ENCODE results near the gene GUCA2A.
A peak's percentile ranks its signal among the peaks of the same experiment; 100 is the strongest.

Gene GUCA2A

DNA sequence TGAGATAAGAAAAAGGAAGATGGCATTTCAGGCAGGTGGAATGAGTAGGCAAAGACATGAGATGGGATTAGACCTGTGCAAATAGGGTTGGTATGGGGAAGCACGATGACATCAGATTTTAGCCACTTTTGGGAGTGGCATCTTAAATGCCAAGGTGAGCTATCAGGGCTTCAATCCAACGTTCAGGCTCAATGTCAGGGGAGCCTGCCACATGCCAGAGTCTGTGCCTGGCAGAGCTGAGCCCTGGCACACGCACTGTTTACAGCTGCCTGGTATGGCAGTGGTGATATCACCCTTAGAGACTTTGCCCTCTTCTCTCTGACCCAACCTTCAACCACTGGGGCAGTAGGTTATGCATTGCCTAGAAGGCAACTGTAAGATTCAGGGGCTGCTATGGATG, 12.4 kb downstream of the GUCA2A start:
- no peaks in the 10 kb centered on the region for H3K36me3 ChIP-seq (replicated peaks in 1 of 2; ENCODE audit: control insufficient read depth in 2 of 2, insufficient read depth in 2 of 2, low read length in 2 of 2)
- H3K4ac ChIP-seq (ENCODE audit: low read length) = no peak overlapping the region
- H3K27ac ChIP-seq (replicated peaks; ENCODE audit: low read length) = no peak overlapping the region
- no peak overlapping the region for H3K14ac ChIP-seq (ENCODE audit: low read length)
- no peak overlapping the region for H2BK5ac ChIP-seq (ENCODE audit: low read length)
- DNase-seq (ENCODE audit: low spot score) = no peak
- H2AK5ac ChIP-seq (ENCODE audit: low read depth, low read length) = no peak overlapping the region
- H2BK15ac ChIP-seq (ENCODE audit: low read length) = no peak overlapping the region
- no peak overlapping the region for H4K8ac ChIP-seq (ENCODE audit: low read depth, low read length)
- peaks cover 0 to 15% (median 0%) of the 10 kb centered on the region in 3 experiments for H3K27me3 ChIP-seq (ENCODE audit: control insufficient read depth in 3 of 3, insufficient read depth in 3 of 3, low read depth in 1 of 3, low read length in 3 of 3)
- H3K4me2 ChIP-seq (ENCODE audit: insufficient read depth, low read length, poor library complexity, severe bottlenecking) = no peak overlapping the region
- H3K9ac ChIP-seq (ENCODE audit: low read depth, low read length, poor library complexity) = no peak overlapping the region
- no peak overlapping the region for H2AFZ ChIP-seq (ENCODE audit: low read length)
- no CpG with 5 or more reads among the region's 3 CpGs for WGBS, 2 donors (ENCODE audit: extremely low coverage in 2 of 2, insufficient read length in 2 of 2, insufficient replicate concordance in 1 of 2)
- H3K18ac ChIP-seq (ENCODE audit: low read length) = no peak overlapping the region
- no peaks in the 10 kb centered on the region for H3K9me3 ChIP-seq (replicated peaks in 1 of 2; ENCODE audit: control insufficient read depth in 2 of 2, insufficient read depth in 1 of 2, low read depth in 1 of 2, low read length in 2 of 2)
- H3K4me1 ChIP-seq (ENCODE audit: control insufficient read depth in 2 of 2, insufficient read depth in 1 of 2, low read depth in 1 of 2, low read length in 2 of 2) = no peaks in the 10 kb centered on the region
- no peak overlapping the region for H3K23ac ChIP-seq (ENCODE audit: low read depth, low read length, poor library complexity)
- H3K4me3 ChIP-seq (ENCODE audit: low read length in 2 of 2) = no peak overlapping the region
- no peak overlapping the region for H4K91ac ChIP-seq (ENCODE audit: low read depth, low read length, poor library complexity)
- no peaks in the 10 kb centered on the region for H3K79me1 ChIP-seq (ENCODE audit: low read depth, low read length)
- no peak overlapping the region for H2BK120ac ChIP-seq (ENCODE audit: low read depth, low read length)
- H2BK12ac ChIP-seq (ENCODE audit: low read length) = no peak overlapping the region

DNA sequence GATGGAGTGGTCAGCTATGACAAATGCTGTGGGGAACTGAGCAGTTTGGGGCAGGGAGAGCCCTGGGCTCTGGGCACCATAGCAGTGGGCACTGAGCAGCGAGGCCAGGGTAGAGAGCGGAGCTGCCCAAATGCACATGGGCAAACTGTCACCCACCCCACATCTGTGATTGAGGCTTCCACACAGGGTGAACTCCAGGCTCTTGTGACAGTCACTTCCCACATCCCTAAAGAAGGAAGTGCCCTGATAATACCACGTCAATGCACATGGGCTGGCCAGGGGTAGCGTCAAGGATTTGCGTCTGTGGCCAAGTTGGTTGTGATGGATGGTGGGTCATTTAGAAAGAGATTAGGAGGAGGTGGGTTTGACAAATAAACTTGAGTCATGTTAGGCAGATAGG, 13.9 kb downstream of the GUCA2A start:
- Histone ChIP-seq H3K23ac (ENCODE audit: low read depth, low read length, poor library complexity) (no peak overlapping the region), H3K14ac (ENCODE audit: low read length) (no peak overlapping the region), H4K8ac (ENCODE audit: low read depth, low read length) (no peak overlapping the region), H2AFZ (ENCODE audit: low read length) (no peak overlapping the region), H3K4me1 (ENCODE audit: control insufficient read depth in 2 of 2, insufficient read depth in 1 of 2, low read depth in 1 of 2, low read length in 2 of 2) (no peaks in the 10 kb centered on the region), H3K4me3 (ENCODE audit: low read length in 2 of 2) (peak overlapping the region in 1 of 2 donors; percentile 27), H3K36me3 (replicated peaks in 1 of 2; ENCODE audit: control insufficient read depth in 2 of 2, insufficient read depth in 2 of 2, low read length in 2 of 2) (no peaks in the 10 kb centered on the region), H3K27me3 (ENCODE audit: control insufficient read depth in 3 of 3, insufficient read depth in 3 of 3, low read depth in 1 of 3, low read length in 3 of 3) (peaks cover 0 to 15% (median 0%) of the 10 kb centered on the region in 3 experiments), H3K9me3 (replicated peaks in 1 of 2; ENCODE audit: control insufficient read depth in 2 of 2, insufficient read depth in 1 of 2, low read depth in 1 of 2, low read length in 2 of 2) (no peaks in the 10 kb centered on the region), H3K4me2 (ENCODE audit: insufficient read depth, low read length, poor library complexity, severe bottlenecking) (no peak overlapping the region), H4K91ac (ENCODE audit: low read depth, low read length, poor library complexity) (no peak overlapping the region), H3K27ac (replicated peaks; ENCODE audit: low read length) (no peak overlapping the region), H2BK120ac (ENCODE audit: low read depth, low read length) (no peak overlapping the region), H3K18ac (ENCODE audit: low read length) (no peak overlapping the region), H3K9ac (ENCODE audit: low read depth, low read length, poor library complexity) (no peak overlapping the region), H2BK12ac (ENCODE audit: low read length) (no peak overlapping the region), H3K79me1 (ENCODE audit: low read depth, low read length) (no peaks in the 10 kb centered on the region), H2AK5ac (ENCODE audit: low read depth, low read length) (no peak overlapping the region), H2BK15ac (ENCODE audit: low read length) (no peak overlapping the region), H2BK5ac (ENCODE audit: low read length) (no peak overlapping the region), H3K4ac (ENCODE audit: low read length) (no peak overlapping the region)
- WGBS, 2 donors (ENCODE audit: extremely low coverage in 2 of 2, insufficient read length in 2 of 2, insufficient replicate concordance in 1 of 2) = no CpG with 5 or more reads among the region's 5 CpGs
- no peak for DNase-seq (ENCODE audit: low spot score)

DNA sequence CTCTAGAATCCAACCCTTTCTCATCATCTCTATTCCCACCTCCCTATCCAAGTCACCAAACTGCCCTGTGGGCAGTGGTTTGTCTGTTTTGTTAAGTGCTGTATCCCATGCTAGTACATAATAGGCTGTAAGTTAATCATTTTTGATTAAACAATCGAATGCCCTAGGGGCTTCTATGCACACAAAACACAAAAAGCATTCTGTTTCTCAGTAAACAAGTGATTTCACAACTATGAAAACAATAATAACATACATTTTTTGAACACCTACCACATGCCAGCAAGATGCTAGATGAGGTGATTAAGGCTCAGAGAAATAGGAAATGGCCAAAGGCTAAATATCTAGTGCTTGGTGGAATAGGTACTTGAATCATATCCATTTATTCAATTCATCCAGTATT, 16.4 kb downstream of the GUCA2A start:
- H3K4me1 ChIP-seq (ENCODE audit: control insufficient read depth in 2 of 2, insufficient read depth in 1 of 2, low read depth in 1 of 2, low read length in 2 of 2) = peaks cover 0 to 2% of the 10 kb centered on the region in 2 donors
- H2AK5ac ChIP-seq (ENCODE audit: low read depth, low read length) = no peak overlapping the region
- no peak overlapping the region for H2BK5ac ChIP-seq (ENCODE audit: low read length)
- no peak overlapping the region for H4K8ac ChIP-seq (ENCODE audit: low read depth, low read length)
- H3K27ac ChIP-seq (replicated peaks; ENCODE audit: low read length) = no peak overlapping the region
- H3K4me2 ChIP-seq (ENCODE audit: insufficient read depth, low read length, poor library complexity, severe bottlenecking) = no peak overlapping the region
- no peak overlapping the region for H3K4ac ChIP-seq (ENCODE audit: low read length)
- H3K27me3 ChIP-seq (ENCODE audit: control insufficient read depth in 3 of 3, insufficient read depth in 3 of 3, low read depth in 1 of 3, low read length in 3 of 3) = peaks cover 0 to 17% (median 0%) of the 10 kb centered on the region in 3 experiments
- H3K9ac ChIP-seq (ENCODE audit: low read depth, low read length, poor library complexity) = no peak overlapping the region
- no peak overlapping the region for H2BK12ac ChIP-seq (ENCODE audit: low read length)
- H2BK15ac ChIP-seq (ENCODE audit: low read length) = no peak overlapping the region
- H3K79me1 ChIP-seq (ENCODE audit: low read depth, low read length) = no peaks in the 10 kb centered on the region
- no peak overlapping the region for H4K91ac ChIP-seq (ENCODE audit: low read depth, low read length, poor library complexity)
- no peaks in the 10 kb centered on the region for H3K9me3 ChIP-seq (replicated peaks in 1 of 2; ENCODE audit: control insufficient read depth in 2 of 2, insufficient read depth in 1 of 2, low read depth in 1 of 2, low read length in 2 of 2)
- H3K36me3 ChIP-seq (replicated peaks in 1 of 2; ENCODE audit: control insufficient read depth in 2 of 2, insufficient read depth in 2 of 2, low read length in 2 of 2) = no peaks in the 10 kb centered on the region
- no peak overlapping the region for H3K4me3 ChIP-seq (ENCODE audit: low read length in 2 of 2)
- H2BK120ac ChIP-seq (ENCODE audit: low read depth, low read length) = no peak overlapping the region
- H3K18ac ChIP-seq (ENCODE audit: low read length) = no peak overlapping the region
- no peak overlapping the region for H3K23ac ChIP-seq (ENCODE audit: low read depth, low read length, poor library complexity)
- no peak overlapping the region for H2AFZ ChIP-seq (ENCODE audit: low read length)
- no CpG with 5 or more reads among the region's 1 CpG for WGBS, 2 donors (ENCODE audit: extremely low coverage in 2 of 2, insufficient read length in 2 of 2, insufficient replicate concordance in 1 of 2)
- no peak overlapping the region for H3K14ac ChIP-seq (ENCODE audit: low read length)
- no peak for DNase-seq (ENCODE audit: low spot score)

DNA sequence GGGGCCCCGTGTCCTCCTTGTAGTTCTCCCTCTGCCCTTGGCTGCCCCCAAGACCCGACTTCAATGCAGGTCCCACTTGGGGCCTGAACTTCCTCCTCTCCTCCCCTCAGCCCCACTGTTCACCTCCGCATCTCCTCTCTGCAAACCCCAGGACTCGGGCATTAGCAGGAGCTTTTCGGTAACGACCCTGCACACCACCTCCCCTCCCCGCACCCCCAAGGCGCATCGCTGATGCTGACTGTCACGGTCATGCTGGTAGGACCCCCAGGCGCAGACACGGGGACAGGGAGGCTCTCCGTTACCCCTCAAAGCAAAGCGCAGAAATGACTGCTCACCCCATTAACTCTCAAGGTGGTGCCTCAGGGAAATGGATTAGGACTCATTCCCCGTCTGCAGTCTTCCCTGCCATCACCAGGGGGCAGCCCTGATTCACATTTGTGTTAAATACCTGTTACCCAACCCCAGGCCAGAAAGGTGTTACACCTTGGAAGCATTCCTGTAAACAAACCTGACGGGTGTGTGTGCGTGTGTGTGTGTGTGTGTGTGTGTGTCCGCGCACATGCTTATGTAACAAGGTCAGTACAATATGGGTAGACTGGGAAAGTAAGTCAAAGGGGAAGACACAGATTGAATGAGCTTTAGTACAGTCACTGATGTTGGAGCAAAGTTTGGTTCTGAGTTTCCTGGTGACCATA, 17.8 kb downstream of the GUCA2A start:
- WGBS, 2 donors (ENCODE audit: extremely low coverage in 2 of 2, insufficient read length in 2 of 2, insufficient replicate concordance in 1 of 2) = no CpG with 5 or more reads among the region's 19 CpGs

More for the DNA sequence above, 17.8 kb downstream of the GUCA2A start:
- Histone ChIP-seq H3K9me3 (replicated peaks in 1 of 2; ENCODE audit: control insufficient read depth in 2 of 2, insufficient read depth in 1 of 2, low read depth in 1 of 2, low read length in 2 of 2) (no peaks in the 10 kb centered on the region), H3K27ac (replicated peaks; ENCODE audit: low read length) (no peak overlapping the region), H3K4me3 (ENCODE audit: low read length in 2 of 2) (no peak overlapping the region), H3K9ac (ENCODE audit: low read depth, low read length, poor library complexity) (no peak overlapping the region), H2BK12ac (ENCODE audit: low read length) (no peak overlapping the region), H2BK15ac (ENCODE audit: low read length) (no peak overlapping the region), H4K91ac (ENCODE audit: low read depth, low read length, poor library complexity) (no peak overlapping the region), H3K27me3 (ENCODE audit: control insufficient read depth in 3 of 3, insufficient read depth in 3 of 3, low read depth in 1 of 3, low read length in 3 of 3) (peaks cover 0 to 15% (median 0%) of the 10 kb centered on the region in 3 experiments), H2AFZ (ENCODE audit: low read length) (no peak overlapping the region), H3K14ac (ENCODE audit: low read length) (no peak overlapping the region), H3K18ac (ENCODE audit: low read length) (no peak overlapping the region), H3K4me1 (ENCODE audit: control insufficient read depth in 2 of 2, insufficient read depth in 1 of 2, low read depth in 1 of 2, low read length in 2 of 2) (peaks cover 0 to 2% of the 10 kb centered on the region in 2 donors), H2BK120ac (ENCODE audit: low read depth, low read length) (no peak overlapping the region), H3K36me3 (replicated peaks in 1 of 2; ENCODE audit: control insufficient read depth in 2 of 2, insufficient read depth in 2 of 2, low read length in 2 of 2) (no peaks in the 10 kb centered on the region), H3K4me2 (ENCODE audit: insufficient read depth, low read length, poor library complexity, severe bottlenecking) (no peak overlapping the region), H2BK5ac (ENCODE audit: low read length) (no peak overlapping the region), H3K4ac (ENCODE audit: low read length) (no peak overlapping the region), H3K23ac (ENCODE audit: low read depth, low read length, poor library complexity) (peak overlapping the region; percentile 0), H3K79me1 (ENCODE audit: low read depth, low read length) (no peaks in the 10 kb centered on the region), H2AK5ac (ENCODE audit: low read depth, low read length) (no peak overlapping the region), H4K8ac (ENCODE audit: low read depth, low read length) (no peak overlapping the region)
- DNase-seq (ENCODE audit: low spot score) = peak; percentile 64
